ENCODE measurements around the gene COQ8A.
A peak's percentile ranks its signal among the peaks of the same experiment; 100 is the strongest.

COQ8A gene

GRCh38 chr1:226940029-226940805 is at the start of gene COQ8A:
Gene COQ8A (plus strand): TSS chr1:226940294. CDS start chr1:226961386, 21,092 bp downstream.
- peak; percentile 87 for DNase-seq

- no peak for DNase-seq
These were observed 49.6 kb upstream of the COQ8A start for GRCh38 chr1:226890331-226891108.

DNA sequence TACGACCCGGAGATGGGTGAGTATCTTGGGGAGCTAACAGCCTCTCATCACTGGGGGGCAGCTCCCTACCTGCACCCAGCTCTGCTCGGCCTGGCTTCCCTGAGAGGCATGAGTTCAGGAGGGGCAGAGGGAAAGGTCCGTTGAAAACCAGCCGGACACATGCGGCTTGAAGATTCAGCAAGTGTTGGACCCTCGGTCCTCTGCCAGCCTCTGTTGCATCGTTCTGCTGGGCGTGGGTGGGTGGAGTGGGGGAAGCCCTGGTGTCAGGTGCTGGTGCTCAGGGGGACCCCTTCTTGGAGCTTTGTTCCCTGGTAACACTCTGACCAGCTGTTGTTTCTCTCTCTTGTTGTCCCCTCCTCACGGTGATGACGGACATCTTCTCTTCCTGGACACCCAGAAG is 48.7 kb upstream of the COQ8A start:
- no peak for DNase-seq

DNA sequence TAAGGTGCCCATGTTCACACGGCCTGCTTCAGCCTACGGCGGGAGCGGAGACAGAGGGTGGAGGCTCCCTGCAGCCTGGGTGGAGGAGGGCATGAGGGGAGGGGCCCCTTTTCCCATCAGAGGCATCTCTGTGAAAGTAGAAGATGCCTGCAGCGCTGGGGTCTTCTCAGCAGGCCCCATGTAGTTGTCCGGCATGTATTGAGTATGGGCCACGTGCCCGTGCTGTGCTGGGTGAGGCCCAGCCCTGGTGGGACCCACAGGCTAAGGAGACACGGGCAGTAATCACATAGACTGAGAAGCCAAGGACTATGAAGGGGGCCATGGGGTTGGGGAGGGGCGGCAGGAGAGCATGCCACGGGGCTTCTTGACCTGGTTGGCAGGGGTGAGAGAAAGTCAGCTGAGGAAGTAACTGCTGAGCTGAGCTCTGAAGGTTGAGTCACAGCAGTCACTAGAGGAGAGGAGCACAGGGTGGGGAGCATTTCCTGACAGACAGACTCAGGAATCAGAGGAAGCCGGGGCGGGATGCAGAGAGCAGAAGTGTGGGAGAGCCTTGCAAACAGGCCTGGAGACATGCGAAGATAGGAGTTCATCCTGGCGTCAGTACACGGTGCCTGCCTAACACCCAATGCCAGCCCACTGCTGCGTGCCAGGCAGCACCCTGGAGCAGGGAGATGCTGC is 48.1 kb upstream of the COQ8A start:
- DNase-seq, result no peak

- DNase-seq, result no peak
These were observed 47.6 kb upstream of the COQ8A start for GRCh38 chr1:226892524-226892875.

DNA sequence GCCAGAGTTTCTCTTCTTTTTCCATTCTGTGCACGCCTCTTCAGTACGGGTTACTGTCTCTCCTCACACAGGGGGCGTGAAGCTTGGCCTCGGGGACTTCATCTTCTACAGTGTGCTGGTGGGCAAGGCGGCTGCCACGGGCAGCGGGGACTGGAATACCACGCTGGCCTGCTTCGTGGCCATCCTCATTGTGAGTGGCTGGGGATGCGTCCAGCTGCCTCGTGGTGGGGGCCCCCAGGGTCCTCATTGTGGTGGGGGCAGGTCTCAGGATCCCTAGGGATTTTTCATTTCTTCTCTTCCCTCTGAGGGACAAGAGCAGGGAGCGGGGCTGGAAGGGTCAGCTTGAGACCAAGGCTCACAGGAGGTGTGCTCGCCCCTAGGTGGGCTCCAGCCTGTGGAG is 46.2 kb upstream of the COQ8A start:
- DNase-seq, result no peak

DNA sequence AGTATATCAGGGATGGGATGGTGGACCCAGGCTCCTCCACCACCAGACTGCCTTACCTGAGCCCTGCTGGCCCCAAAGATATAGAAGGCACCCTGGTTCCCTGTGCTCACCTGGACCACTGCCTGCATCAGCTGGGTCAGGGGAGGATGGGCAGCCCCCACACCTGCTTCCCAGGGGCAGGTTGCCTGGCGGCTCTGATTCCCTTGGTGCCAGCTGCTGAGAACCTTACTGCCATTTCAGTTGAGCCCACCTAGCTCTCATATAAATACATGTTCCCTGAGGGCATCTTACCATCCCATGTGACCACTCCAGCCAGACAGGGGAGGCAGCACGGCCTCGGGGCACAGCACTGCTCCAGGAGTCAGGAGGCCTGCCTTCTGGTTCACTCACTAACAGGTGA is 45.3 kb upstream of the COQ8A start:
- no peak for DNase-seq

DNA sequence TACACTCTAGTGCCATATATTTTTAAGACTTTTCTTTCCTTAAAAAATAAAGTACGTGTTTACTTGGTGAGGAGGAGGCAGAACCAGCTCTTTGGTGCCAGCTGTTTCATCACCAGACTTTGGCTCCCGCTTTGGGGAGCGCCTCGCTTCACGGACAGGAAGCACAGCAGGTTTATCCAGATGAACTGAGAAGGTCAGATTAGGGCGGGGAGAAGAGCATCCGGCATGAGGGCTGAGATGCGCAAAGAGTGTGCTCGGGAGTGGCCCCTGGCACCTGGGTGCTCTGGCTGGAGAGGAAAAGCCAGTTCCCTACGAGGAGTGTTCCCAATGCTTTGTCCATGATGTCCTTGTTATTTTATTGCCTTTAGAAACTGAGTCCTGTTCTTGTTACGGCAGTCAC is 44.5 kb upstream of the COQ8A start:
- DNase-seq, result no peak

DNA sequence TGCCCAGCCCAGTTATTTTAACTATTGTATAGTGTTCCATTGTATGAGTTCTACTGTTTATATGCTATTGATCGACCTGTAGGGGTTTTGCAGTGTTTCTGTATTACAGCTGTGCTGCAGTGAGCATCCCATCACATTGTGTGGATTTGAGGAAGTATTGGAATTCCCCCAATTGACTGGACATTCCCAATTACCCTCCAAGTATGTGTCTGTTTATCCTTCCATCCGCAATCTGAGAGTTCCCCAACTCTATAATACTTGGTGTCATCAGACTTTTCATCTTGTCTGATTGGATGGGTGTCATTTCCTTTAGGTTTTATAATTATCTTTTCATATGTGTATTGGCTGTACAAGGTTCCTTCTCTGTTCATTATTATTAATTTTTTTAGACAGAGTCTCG is 41.8 kb upstream of the COQ8A start:
- no peak for DNase-seq

DNA sequence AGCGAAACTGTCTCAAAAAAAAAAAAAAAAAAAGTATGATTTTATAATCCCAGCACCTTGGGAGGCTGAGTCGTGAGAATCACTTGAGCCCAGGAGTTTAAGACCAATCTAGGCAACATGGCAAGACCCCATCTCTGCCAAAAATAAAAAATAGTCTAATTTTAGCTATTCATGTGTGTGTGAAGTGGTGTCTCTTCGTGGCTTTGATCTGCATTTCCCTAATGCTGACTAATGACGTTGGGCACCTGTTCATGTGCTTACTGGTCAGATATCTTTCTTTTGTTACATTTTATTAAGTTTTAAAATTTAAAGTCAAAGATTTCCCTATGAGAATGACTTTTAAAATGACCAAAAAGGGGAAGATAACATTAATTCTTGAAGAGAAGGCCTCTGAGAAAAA is 38.7 kb upstream of the COQ8A start:
- no peak for DNase-seq

GRCh38 chr1:226902601-226903000 is 37.5 kb upstream of the COQ8A start:
- DNase-seq, result no peak

GRCh38 chr1:226903819-226904716 is 36.0 kb upstream of the COQ8A start:
- no peak for DNase-seq

- DNase-seq, result no peak
These were observed 35.3 kb upstream of the COQ8A start for GRCh38 chr1:226904772-226905171.

DNA sequence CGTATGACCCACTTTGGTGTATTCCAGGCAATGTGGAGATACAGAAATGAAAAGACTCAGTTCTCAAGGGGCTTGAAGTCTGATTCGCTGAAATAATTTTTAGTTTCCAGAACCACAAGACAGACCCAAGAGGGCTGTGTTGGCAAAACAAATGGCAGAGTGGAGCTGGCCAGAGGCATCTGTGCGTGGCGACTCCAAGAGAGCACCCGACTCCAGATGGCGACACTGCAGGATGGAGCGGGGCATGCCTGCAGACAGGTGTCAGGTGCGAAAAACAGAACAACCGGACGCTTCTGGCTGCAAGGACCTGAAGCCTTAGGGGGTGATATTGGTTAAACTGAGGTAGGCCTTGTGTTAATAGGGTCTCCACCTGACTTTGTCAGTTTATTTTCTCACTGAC is 31.7 kb upstream of the COQ8A start:
- DNase-seq, result no peak

DNA sequence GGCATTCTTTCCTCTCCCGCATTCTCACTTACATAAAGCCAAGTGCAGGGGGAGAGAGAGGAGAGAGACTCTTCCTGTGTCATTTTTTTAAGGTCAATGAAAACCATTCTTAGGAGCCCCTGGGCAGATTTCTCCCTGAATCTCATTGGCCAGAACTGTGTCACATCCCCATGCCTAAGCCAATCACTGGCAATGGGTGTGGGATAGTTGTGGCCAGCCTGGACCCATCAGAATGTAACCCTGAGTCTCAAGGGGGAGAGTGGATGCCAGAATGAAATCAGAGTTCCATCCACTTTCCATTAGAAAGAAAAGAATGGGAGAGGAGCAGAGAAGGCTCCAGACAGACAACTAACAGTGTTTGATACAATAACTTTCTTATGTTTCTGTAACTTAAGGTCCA is 31.2 kb upstream of the COQ8A start:
- DNase-seq, result no peak

- DNase-seq, result peak; percentile 3
These were observed 27.4 kb upstream of the COQ8A start for GRCh38 chr1:226912587-226913176.

- DNase-seq, result no peak
These were observed 24.5 kb upstream of the COQ8A start for GRCh38 chr1:226915672-226915995.

DNA sequence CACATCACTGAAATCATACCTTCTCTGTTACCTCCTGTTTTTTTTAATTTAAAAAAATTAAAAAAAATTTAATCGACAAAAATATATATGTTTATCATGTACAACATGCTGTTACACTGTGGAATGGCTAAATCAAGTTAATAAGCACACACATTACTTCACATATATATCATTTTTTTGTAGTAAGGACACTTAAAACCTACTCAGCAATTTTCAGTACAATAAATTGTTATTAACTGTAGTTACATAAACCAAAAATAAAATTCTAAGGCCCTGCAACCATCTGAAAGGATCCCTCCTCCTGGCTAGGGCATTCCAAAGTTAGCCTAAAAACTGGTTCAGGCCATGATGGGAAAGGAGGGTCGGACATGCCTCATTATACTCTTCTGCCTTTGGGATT is 23.6 kb upstream of the COQ8A start:
- DNase-seq, result no peak

- no peak for DNase-seq
These were observed 20.5 kb upstream of the COQ8A start for GRCh38 chr1:226919587-226919986.

- no peak for DNase-seq
These were observed 20.1 kb upstream of the COQ8A start for GRCh38 chr1:226919995-226920394.

- no peak for DNase-seq
These were observed 19.6 kb upstream of the COQ8A start for GRCh38 chr1:226920446-226920894.

DNA sequence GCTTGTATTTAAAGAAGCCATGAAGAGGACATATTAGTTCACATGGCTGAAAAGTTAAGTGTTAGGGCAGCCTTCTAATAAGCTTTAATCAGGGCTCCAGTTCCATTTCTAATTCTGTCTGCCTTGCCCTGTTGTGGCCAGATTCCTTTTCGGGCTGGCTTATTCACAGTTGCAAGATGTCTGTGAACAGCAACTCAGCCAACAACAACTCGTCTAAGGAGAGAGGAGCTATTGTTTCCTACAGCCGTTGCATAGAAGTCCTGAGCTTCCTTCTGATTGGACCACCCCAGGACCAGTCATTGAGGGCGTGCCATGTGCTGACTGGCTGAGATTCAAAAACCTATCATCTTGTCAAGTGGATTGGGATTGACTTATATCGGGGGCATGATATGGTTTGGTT is 18.6 kb upstream of the COQ8A start:
- no peak for DNase-seq

Data from NCI-H2029 treated with DMSO at 0.1 percent for 48 hours (cell line).